ENCODE results near the gene CRKL. TPM values are rescaled to one million over a fixed set of nuclear protein-coding genes. Genes with fewer than 3 reads are reported as not detected.
"Not testable (repeated sequence)": the region's sequence is repeated elsewhere in the genome, so short reads cannot be mapped to it uniquely, and the experiment has no call there.

Gene CRKL
- total RNA-seq, 1 experiment from 2014 or later, result 33.9 TPM

DNA sequence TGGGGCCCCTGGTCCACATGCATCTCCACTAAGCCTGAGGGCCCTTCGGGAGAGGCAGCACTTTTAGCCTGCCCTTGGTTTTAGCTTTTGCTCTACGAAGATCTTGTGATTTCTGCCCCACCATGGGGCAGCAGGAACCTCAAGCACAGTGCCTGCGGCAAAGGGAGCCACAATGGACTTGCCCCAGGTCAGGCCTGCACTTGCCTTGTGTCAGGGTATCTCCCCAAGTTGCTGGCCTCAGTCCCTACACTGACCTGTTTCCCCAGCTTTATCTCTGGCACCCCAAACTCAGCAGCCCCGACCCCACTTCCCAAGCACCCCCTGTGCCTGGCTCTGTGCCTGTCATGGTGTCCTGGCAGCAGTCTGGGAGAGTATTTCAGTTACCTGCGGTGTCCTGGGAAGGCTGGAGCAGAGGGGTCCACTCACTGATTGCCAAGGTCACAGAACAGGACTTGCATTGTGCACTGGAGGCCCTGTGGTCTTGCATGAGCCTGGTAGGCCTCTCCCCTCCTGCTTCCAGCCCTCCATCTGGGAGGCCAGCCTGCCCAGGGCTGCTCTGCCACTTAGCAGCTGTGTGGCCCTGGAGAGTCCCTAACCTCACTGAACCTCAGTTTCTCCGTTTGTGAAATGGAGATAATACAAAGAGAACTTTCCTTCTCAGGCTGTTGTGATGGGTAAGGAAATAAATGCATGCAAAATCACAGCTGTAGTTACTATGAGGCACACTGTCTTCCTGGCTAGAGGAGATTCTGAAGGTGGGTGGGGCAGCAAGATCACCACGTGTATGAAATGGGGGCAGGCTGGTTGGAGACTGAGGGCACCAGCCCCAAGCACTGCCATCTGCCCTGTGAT, 46.2 kb downstream of the CRKL start:
- no peak for DNase-seq (ENCODE audit: low spot score)
- in situ Hi-C loops (cut with HindIII; ENCODE audit: low sequenced_read_pairs), result no loop called here

DNA sequence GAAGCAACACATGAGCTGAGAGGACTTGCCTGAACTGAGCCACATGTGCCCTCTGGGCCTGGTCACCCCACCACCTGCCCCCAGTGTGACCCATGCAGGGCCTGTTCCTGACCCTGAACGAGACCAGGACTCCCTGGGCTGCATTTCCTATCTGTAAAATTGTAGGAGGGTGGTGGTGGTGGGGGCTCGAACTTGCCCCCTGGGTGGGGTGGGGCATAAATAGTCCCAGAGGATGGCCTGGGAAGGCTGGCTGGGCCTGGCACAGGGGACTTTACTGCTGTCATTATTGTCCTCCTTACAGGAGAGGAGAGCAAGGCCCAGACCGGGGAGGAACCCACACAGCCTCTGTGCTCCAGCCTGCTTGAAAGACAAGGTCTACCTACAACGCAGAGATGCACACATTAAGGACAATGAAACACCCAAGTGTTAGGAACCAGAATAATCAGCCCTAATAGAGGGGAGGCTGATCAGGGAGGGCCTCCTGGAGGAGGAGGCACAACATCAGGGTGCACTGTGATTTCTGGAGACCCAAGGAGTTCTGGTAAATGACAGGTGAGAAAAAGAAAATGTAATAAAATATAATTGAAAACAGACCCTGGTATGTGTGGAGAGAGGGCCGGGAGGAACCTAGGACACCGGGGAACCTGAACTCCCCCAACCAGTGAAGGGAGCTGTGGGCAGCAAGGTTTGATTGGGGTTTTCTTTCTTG, 47.0 kb downstream of the CRKL start:
- DNase-seq (ENCODE audit: low spot score), result no peak
- in situ Hi-C loops (cut with HindIII; ENCODE audit: low sequenced_read_pairs), result no loop called here

DNA sequence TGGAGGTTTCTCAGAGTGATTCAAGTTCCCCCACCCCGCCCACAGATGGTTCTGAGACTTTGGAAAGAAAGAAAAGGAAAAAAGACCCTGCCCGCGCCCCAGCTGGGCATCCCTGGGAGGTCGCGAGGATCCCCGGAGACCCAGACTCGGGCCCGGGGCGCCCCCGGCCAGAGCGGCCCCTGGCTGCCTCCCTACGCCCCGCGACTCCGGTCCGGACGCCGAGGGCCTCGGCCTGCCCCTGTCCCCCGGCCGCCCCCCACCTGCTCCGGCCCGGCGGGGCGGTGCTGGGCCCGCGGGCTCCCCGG, 47.5 kb downstream of the CRKL start:
- in situ Hi-C loops (cut with HindIII; ENCODE audit: low sequenced_read_pairs), result no loop called here
- no peak for DNase-seq (ENCODE audit: low spot score)

DNA sequence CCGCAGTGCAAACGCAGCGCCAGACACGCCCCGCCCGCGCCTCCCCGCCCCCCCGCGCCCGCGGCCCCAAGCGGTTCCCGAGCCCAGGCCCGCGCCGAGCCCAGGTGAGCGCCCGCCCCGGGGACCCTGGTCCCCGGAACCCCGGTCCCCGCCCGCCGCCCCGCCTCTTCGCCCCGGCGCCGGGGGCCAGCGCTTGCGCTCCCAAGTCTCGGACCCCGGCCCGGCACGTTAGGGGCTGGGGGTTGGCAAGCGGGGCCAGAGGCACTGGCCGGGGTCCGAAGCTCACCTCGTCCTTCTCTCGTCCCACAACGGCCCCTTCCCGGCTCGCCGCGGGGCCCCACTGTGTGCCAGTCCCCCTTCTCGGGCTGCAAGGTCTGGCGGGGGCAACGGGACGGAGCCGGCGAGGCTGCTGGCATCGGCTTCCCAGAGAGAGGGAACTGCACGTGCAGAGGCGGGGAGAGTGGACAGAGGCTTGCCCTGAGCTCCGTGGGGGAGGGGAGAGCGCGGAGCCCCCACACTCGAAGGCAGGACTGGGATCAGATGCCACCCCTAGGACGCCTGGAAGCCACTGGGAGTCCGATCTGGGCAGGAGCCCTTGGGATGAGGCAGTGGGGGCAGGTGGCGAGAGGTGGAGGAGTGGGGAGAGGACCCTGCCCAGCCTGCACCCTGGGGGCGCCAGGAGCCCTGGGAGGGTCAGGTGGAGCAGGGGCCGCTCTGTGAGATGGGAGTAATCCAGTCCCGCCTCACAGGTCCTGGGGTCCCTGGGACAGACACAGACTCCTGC, 48.1 kb downstream of the CRKL start:
- in situ Hi-C loops (cut with HindIII; ENCODE audit: low sequenced_read_pairs), result no loop called here
- no peak for DNase-seq (ENCODE audit: low spot score)

DNA sequence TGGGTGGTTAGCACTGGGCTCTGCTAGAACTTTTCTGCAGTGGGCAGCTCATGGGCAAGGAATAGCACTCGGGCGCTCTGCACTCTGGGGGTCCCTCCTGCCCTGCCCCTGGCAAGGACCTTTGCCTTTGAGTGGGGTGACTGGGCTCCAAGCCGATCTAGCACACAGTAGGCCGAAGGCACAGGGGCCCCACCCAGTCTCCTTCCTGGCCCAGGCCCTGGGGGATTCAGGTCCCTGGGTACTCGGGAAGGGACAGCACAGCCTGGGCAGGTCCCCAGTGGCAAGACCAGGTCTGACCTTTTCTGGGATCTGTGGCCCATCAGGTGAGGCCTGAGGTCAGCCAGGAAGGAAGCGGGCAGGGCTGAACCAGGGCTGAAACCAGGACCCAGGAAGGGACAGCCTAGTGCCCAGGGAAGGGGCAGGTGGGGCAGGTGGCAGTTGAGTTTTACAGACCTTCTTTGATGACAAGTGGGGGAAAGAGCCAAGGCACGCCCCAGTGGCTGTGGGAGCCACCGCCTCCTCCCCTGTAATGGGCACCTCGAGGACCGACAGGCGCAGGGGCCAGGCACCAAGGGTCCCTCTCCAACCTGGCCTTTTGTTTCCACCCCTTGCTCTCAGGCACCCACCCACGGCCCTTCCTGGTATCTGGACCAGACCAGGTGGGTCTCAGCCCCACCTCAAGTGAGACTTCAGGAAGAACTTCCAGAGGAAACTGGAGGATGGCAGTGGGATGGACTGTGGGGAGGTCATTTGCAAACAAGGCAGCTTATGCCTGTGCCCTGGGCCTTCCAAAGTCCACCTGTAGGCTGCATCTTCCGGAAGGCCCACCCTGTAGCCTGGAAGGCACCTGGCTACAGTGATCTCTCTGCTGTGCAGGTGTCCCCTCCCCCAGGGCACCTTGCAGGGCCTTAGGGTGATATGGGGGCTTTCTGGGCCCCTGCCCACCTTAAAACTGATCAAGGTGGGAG, 49.0 kb downstream of the CRKL start:
- in situ Hi-C loops (cut with HindIII; ENCODE audit: low sequenced_read_pairs), result no loop called here

DNA sequence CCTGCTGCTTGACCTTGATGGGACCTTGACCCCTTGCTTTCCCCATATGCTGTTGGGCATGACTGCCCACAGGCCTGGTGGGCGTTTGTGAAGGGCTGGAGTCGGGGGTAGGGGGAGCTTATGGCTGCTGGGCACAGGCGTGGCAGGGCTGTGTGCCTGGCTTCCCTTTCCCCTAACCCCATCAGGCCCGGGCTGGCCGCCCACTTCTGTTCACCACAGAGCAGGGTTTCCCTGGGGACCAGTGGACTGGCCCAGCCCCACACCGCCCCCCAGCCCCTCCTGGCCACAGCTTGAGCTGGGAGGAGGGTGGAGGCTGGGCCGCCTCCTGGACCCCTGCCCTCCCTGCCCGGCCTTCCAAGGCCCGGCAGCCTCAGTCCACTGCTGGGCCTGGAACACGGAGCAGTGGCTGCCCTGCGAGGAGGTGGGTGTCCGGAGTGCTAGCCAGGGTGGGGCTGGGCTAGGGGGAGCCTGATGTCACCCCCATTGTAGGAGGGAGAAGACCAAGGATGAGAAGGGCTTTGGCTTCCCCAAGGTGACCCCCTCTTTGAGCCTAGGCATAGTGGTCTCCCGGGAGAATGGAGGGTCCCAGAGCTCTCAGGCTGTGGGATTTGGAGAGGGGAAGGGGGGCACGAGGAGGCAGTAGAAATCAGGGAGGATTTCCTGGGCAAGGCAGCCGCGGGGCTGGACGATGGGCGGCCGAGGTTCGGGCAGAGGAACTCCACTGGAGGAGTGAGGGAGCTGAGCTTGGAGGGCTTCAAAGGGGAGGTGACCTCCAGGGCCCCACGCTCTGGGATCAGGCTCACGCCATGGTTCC, 49.9 kb downstream of the CRKL start, which contains the start of gene AIFM3:
TSS of gene AIFM3 (plus strand) at position 373 of the 814 bp plus-strand sequence. CDS start 690 bp downstream, outside the sequence.
- in situ Hi-C loops (cut with HindIII; ENCODE audit: low sequenced_read_pairs), result no loop called here
- no peak for DNase-seq (ENCODE audit: low spot score)

More for the DNA sequence above, 49.0 kb downstream of the CRKL start:
- DNase-seq (ENCODE audit: low spot score), result no peak

DNA sequence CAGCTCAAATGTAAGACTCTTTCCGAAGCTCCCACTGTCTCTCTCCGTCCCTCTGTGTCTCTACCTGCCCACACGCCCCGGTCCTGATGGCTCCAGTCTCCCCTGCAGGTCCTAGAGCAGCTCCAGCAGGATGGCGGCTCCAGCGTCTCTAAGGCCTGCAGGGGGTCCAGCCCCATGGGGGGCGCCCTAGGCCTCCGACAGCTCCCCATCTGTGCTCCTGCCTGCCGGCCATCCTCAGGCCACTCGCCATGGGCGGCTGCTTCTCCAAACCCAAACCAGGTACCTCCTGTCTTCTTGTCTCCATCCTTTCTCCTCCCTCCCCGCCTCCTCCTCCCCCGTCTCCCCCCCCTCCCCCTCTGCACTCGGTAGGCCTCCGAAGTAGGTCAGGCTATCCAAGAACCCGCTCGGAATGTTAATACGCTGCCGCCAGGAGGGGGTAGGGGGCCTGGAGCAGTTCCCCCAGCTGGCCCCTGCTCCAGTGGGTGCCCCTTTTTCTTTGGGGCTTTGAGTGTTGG, 50.5 kb downstream of the CRKL start:
- DNase-seq (ENCODE audit: low spot score), result peak; percentile 76
- in situ Hi-C loops (cut with HindIII; ENCODE audit: low sequenced_read_pairs), result no loop called here

DNA sequence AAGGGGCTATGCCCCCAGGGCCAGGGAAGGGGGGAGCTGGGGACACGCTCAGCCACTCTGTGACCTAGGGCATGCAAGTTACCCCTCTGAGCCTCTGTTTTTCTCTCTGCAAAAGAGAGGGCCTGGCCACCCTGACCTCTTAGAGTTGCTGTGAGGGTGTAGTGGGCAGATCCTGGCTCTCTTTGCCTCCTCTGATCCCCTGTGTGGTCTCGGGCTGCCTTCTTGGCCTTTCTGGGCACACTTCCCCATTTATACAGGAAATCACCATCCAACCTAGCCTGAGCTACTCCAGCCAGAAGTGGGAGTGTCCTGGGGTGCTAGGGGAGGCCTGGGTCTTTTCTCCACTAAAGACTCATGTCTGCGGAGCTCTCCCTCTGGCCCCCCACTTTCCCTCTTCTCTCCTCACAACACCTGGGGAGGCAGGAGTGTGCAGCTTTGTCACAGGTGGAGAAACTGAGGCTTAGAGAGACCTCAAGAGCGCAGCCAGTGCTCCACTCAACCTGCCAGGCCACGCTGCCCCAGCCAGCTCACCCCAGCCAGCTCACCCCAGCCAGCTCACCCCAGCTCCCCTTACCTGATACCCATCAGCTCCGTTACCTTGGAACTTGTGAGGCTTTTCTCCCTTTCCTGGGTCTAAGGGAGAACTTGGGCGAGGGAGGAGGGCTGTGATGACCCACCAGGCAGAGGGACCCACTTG, 51.2 kb downstream of the CRKL start:
- in situ Hi-C loops (cut with HindIII; ENCODE audit: low sequenced_read_pairs), result no loop called here
- DNase-seq (ENCODE audit: low spot score), result no peak

DNA sequence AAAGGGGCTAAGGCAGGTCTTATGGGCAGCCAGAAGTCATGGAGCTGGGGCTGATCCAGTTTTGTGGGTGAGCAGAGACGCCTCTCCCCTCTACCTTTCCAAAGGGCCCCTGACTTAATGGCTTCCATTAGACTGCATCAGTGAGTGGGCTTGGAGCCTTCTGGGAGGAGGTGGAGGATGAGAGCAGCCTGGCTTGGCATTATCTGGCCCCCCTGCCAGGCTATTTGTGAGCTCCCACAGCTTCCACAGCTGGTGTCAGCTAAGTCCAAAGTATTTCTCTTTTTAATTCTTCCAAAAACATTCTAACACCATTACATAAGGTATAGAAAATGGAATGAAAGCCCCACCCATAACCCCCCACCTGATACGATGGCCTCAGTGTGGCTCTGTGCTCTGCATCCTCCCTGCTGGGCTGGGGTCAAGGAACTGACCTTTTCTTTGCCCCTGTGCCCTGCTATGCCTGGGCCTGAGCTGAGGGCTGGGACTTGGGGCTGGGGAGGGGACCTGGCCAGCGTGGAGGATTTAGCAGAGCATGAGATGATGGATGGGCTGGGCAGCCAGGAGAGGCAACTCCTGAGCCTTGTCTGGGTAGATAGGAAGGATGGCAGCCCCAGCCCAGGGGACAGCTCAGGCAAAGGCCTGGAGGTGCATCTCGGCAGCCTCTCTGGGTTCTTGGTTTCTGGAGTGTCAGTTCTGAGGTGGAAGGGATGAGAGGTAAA, 53.9 kb downstream of the CRKL start:
- no peak for DNase-seq (ENCODE audit: low spot score)
- in situ Hi-C loops (cut with HindIII; ENCODE audit: low sequenced_read_pairs), result no loop called here

DNA sequence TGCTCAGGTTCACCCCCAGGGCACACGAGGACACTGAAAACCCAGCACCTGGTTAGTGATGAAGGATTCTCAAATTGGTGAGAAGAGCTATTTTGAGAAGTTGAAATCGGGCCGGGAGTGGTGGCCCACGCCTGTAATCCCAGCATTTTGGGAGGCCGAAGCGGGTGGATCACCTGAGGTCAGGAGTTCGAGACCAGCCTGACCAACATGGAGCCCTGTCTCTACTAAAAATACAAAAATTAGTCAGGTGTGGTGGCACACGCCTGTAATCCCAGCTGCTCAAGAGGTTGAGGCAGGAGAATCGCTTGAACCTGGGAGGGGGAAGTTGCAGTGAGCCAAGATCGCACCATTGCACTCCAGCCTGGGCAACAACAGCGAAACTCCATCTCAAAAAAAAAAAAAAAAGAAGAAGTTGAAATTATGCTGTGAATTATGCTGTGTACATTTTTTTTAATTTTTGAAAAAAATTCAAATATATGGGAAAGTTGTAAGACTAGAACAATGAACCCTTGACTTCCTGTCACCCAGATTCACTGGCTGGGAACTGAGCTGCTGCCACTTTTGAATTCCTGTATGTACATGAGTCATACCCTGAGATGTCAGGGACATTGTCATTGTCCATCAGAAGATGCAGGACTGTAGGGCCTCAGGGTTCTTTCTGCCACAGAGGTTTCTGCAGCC, 54.9 kb downstream of the CRKL start:
- DNase-seq (ENCODE audit: low spot score); in situ Hi-C loops (cut with HindIII; ENCODE audit: low sequenced_read_pairs): not testable (repeated sequence)

DNA sequence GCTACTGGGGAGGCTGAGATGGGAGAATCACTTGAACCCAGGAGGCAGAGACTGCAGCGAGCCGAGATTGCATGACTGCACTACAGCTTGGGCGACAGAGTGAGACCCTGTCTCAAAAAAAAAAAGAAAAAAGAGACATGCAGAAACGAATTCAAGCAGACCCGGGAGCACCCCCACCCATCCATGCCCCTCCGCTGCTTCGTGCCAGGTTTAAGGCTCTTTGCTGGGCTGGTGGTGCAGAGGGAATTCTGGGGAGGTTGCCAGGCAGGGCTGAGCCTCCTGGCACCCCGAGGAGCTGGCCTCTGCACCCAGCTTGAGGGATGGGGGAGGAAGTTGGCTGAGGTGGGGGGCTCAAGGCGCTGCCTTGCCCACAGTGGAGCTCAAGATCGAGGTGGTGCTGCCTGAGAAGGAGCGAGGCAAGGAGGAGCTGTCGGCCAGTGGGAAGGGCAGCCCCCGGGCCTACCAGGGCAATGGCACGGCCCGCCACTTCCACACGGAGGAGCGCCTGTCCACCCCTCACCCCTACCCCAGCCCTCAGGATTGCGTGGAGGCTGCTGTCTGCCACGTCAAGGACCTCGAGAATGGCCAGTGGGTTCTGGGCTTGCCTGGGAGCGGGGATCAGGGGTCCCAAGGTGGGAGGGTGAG, 55.8 kb downstream of the CRKL start:
- in situ Hi-C loops (cut with HindIII; ENCODE audit: low sequenced_read_pairs), result no loop called here

DNA sequence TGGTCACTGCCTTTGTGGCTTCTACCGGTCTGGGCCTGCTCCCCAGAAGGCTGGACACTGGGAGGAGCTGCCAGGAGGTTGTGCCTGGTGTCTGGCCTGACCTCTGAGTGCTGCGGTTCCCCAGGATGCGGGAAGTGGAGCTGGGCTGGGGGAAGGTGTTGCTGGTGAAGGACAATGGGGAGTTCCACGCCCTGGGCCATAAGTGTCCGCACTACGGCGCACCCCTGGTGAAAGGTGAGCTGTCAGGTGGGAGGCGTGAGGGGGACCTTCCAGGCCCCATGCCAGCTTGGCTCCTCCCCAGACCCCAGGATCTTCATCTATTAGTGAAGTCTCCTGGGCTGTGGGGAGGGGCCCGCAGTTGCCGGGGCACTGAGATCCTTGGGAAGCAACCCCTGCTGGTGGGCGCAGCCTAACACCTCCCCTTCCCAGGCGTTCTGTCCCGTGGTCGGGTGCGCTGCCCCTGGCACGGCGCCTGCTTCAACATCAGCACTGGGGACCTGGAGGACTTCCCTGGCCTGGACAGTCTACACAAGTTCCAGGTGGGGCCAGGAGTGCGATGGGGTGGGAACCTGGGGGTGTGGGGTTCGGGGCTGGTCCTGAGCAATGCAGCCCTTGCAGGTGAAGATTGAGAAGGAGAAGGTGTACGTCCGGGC, 56.6 kb downstream of the CRKL start:
- no peak for DNase-seq (ENCODE audit: low spot score)
- in situ Hi-C loops (cut with HindIII; ENCODE audit: low sequenced_read_pairs), result no loop called here

More for the DNA sequence above, 55.8 kb downstream of the CRKL start:
- no peak for DNase-seq (ENCODE audit: low spot score)

DNA sequence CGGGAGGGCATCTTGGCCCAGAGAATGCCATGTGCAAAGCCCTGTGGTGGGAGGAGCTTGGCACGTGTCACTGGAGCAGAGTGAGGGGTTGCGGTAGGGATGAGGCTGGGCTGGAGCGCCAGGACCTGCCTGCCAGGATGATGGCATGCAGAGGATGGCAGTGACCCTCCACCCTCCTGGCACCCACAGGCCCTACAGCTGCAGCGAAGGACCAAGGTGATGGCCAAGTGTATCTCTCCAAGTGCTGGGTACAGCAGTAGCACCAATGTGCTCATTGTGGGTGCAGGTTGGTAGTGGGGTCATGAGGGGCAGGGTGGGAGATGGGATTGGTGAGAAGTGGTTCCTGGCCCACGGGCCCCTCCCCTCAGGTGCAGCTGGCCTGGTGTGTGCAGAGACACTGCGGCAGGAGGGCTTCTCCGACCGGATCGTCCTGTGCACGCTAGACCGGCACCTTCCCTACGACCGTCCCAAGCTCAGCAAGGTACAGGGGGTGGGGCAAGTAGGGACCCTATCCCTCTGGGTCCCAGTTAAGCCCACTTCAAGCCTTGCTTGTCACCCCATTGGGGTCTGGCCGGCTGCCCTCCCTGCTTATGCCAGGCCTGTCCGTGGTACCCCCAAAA, 57.2 kb downstream of the CRKL start:
- no peak for DNase-seq (ENCODE audit: low spot score)
- in situ Hi-C loops (cut with HindIII; ENCODE audit: low sequenced_read_pairs), result no loop called here

DNA sequence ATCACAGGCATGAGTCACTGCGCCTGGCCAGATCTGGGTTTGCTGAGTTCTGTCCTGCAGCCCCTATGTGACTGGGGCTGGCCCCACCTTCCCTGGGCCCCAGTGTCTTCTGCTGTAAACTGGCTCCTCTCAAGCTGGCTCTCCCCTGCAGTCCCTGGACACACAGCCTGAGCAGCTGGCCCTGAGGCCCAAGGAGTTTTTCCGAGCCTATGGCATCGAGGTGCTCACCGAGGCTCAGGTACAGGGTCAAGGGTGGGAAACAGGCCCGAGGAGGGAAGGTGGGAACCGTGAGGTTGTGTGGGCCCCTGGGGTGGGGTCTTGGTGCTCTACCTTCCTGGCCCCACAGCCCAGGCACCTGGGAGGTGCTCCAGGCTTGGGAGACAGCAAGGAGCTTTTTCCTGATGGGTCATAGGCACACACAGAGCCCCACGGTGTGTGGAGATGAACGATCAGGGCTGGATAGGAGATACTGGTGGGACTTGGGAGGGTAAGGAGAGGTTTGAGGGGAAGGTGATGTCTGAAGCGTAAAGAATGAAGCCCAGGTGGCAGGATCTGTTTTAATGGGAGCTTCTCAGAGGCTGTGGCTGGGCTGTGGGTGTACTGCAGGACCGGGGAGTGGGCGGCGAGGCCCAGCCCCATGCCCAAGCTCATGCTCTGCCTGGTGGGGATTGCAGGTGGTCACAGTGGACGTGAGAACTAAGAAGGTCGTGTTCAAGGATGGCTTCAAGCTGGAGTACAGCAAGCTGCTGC, 58.5 kb downstream of the CRKL start:
- DNase-seq (ENCODE audit: low spot score), result no peak
- in situ Hi-C loops (cut with HindIII; ENCODE audit: low sequenced_read_pairs), result no loop called here

All from G401 (cell line).